Measurements from ENCODE around the gene SPZ1. TPM values are rescaled to one million over a fixed set of nuclear protein-coding genes. Genes with fewer than 3 reads are reported as not detected.
"Not testable (repeated sequence)": the region's sequence is repeated elsewhere in the genome, so short reads cannot be mapped to it uniquely, and the experiment has no call there.

The SPZ1 gene
- total RNA-seq, 1 donor from 2014 or later: not detected

- DNase-seq: no peak
- H3K36me3 ChIP-seq: no peaks in the 10 kb centered on the region
- no peaks in the 10 kb centered on the region for H3K9me3 ChIP-seq (replicated peaks)
- H3K27me3 ChIP-seq (ENCODE audit: low read depth): no peaks in the 10 kb centered on the region
- intact Hi-C loops (cut with micrococcal nuclease): no loop called here
- TF ChIP-seq CTCF (IDR thresholded peaks at IDR 0.05; ENCODE audit: borderline replicate concordance): no peak
- H3K27ac ChIP-seq (replicated peaks): no peak overlapping the region
- H3K4me1 ChIP-seq: no peaks in the 10 kb centered on the region
- H3K4me3 ChIP-seq: no peak overlapping the region
Observed at GRCh38 chr5:80299601-80300000, 20.2 kb upstream of the SPZ1 start.

- Histone ChIP-seq H3K27ac (replicated peaks) (no peak overlapping the region), H3K4me1 (no peaks in the 10 kb centered on the region), H3K27me3 (ENCODE audit: low read depth) (no peaks in the 10 kb centered on the region), H3K4me3 (no peak overlapping the region), H3K9me3 (replicated peaks) (no peaks in the 10 kb centered on the region), H3K36me3 (no peaks in the 10 kb centered on the region)
- no peak for TF ChIP-seq CTCF (IDR thresholded peaks at IDR 0.05; ENCODE audit: borderline replicate concordance)
- intact Hi-C loops (cut with micrococcal nuclease): no loop called here
- no peak for DNase-seq
Observed at GRCh38 chr5:80300125-80300524, 19.7 kb upstream of the SPZ1 start.

GRCh38 chr5:80300796-80301195 is 19.0 kb upstream of the SPZ1 start:
- H3K9me3 ChIP-seq (replicated peaks); H3K4me1 ChIP-seq; intact Hi-C loops (cut with micrococcal nuclease); DNase-seq; H3K4me3 ChIP-seq; H3K27ac ChIP-seq (replicated peaks); H3K27me3 ChIP-seq (ENCODE audit: low read depth); H3K36me3 ChIP-seq: not testable (repeated sequence)

GRCh38 chr5:80301342-80301741 is 18.5 kb upstream of the SPZ1 start:
- H3K36me3 ChIP-seq; intact Hi-C loops (cut with micrococcal nuclease); H3K4me3 ChIP-seq; H3K4me1 ChIP-seq; H3K9me3 ChIP-seq (replicated peaks); DNase-seq; H3K27ac ChIP-seq (replicated peaks); H3K27me3 ChIP-seq (ENCODE audit: low read depth): not testable (repeated sequence)

- DNase-seq: no peak
- Histone ChIP-seq H3K4me3 (no peak overlapping the region), H3K36me3 (no peaks in the 10 kb centered on the region), H3K27ac (replicated peaks) (no peak overlapping the region), H3K27me3 (ENCODE audit: low read depth) (no peaks in the 10 kb centered on the region), H3K4me1 (no peaks in the 10 kb centered on the region), H3K9me3 (replicated peaks) (no peaks in the 10 kb centered on the region)
- no peak for TF ChIP-seq CTCF (IDR thresholded peaks at IDR 0.05; ENCODE audit: borderline replicate concordance)
- intact Hi-C loops (cut with micrococcal nuclease): no loop called here
Observed at GRCh38 chr5:80302636-80303035, 17.2 kb upstream of the SPZ1 start.

- no peak for TF ChIP-seq CTCF (IDR thresholded peaks at IDR 0.05; ENCODE audit: borderline replicate concordance)
- Histone ChIP-seq H3K27ac (replicated peaks) (no peak overlapping the region), H3K9me3 (replicated peaks) (peaks cover 13% of the 10 kb centered on the region), H3K36me3 (no peaks in the 10 kb centered on the region), H3K4me3 (no peak overlapping the region), H3K27me3 (ENCODE audit: low read depth) (no peaks in the 10 kb centered on the region), H3K4me1 (no peaks in the 10 kb centered on the region)
- intact Hi-C loops (cut with micrococcal nuclease): no loop called here
- DNase-seq: no peak
Observed at GRCh38 chr5:80308526-80308925, 11.3 kb upstream of the SPZ1 start.
